ENCODE measurements around the gene PHF1. TPM values are rescaled to one million over a fixed set of nuclear protein-coding genes. Genes with fewer than 3 reads are reported as not detected.

Gene PHF1
- total and polyA plus RNA-seq, 2 of the 13 experiments (the other 11 are each of a cell fraction or from before 2014, with no cell fraction given) = 25.4 to 61.9 TPM

GRCh38 chr6:33425668-33426577 lies 15.1 kb downstream of the PHF1 start (continued):
- TF ChIP-seq, protein P1, sequence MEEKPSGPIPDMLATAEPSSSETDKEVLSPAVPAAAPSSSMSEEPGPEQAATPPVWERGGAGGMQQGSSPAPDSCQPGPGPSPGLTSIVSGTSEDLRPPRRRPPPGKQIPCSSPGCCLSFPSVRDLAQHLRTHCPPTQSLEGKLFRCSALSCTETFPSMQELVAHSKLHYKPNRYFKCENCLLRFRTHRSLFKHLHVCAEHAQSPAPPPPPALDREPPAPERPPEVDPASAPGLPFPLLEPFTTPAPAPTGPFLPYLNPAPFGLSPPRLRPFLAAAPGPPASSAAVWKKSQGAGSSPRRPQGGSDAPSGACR (CRISPR knock-in tag; IDR thresholded peaks at IDR 0.05) = peak; percentile 82; the same call in 1 of the 2 replicates
- TF ChIP-seq POLR2A (IDR thresholded peaks at IDR 0.05; ENCODE audit: insufficient read depth in 1 of 2, low read depth in 2 of 2, low read length in 2 of 2) (peak in 1 of 2 experiments; percentile 81; a peak in 2 of 4 replicates), RAD21 (CRISPR knock-in tag; IDR thresholded peaks at IDR 0.05) (peak; percentile 72), ZBTB2 (CRISPR knock-in tag; IDR thresholded peaks at IDR 0.05; ENCODE audit: low read depth) (peak; percentile 99), RFX1 (IDR thresholded peaks at IDR 0.05) (no peak), HNRNPLL (IDR thresholded peaks at IDR 0.05; ENCODE audit: low read depth, low read length, poor library complexity, severe bottlenecking) (no peak), ZNF501 (CRISPR knock-in tag; IDR thresholded peaks at IDR 0.05) (no peak), STAG1 (CRISPR knock-in tag; IDR thresholded peaks at IDR 0.05) (peak; percentile 62), TBX2 (CRISPR knock-in tag; IDR thresholded peaks at IDR 0.05; ENCODE audit: borderline replicate concordance) (peak; percentile 48; the same call in 1 of the 2 replicates), MYC (CRISPR knock-in tag; IDR thresholded peaks at IDR 0.05; ENCODE audit: borderline replicate concordance) (peak; percentile 95), SOX5 (CRISPR knock-in tag; IDR thresholded peaks at IDR 0.05; ENCODE audit: borderline replicate concordance) (no peak), ZNF7 (CRISPR knock-in tag; IDR thresholded peaks at IDR 0.05) (no peak), MTA3 (CRISPR knock-in tag; IDR thresholded peaks at IDR 0.05) (no peak), FOXA3 (CRISPR knock-in tag; IDR thresholded peaks at IDR 0.05) (peak; percentile 29; the same call in 1 of the 2 replicates), SIX4 (CRISPR knock-in tag; IDR thresholded peaks at IDR 0.05) (no peak), GFI1 (CRISPR knock-in tag; IDR thresholded peaks at IDR 0.05; ENCODE audit: borderline replicate concordance) (no peak), ZNF616 (CRISPR knock-in tag; IDR thresholded peaks at IDR 0.05; ENCODE audit: low read depth) (no peak), ZFP36L2 (CRISPR knock-in tag; IDR thresholded peaks at IDR 0.05) (no peak), FOXO1 (CRISPR knock-in tag; IDR thresholded peaks at IDR 0.05) (peak; percentile 24; the same call in 1 of the 2 replicates), FOXM1 (CRISPR knock-in tag; IDR thresholded peaks at IDR 0.05) (0 out of 2 replicates have a peak, but pooled peaks have one; percentile 41), ERF (CRISPR knock-in tag; IDR thresholded peaks at IDR 0.05) (peak; percentile 40; the same call in 1 of the 2 replicates), ZNF121 (CRISPR knock-in tag; IDR thresholded peaks at IDR 0.05) (0 out of 2 replicates have a peak, but pooled peaks have one; percentile 22), ZNF614 (CRISPR knock-in tag; IDR thresholded peaks at IDR 0.05; ENCODE audit: borderline replicate concordance) (no peak)
- TF ChIP-seq, protein P2, sequence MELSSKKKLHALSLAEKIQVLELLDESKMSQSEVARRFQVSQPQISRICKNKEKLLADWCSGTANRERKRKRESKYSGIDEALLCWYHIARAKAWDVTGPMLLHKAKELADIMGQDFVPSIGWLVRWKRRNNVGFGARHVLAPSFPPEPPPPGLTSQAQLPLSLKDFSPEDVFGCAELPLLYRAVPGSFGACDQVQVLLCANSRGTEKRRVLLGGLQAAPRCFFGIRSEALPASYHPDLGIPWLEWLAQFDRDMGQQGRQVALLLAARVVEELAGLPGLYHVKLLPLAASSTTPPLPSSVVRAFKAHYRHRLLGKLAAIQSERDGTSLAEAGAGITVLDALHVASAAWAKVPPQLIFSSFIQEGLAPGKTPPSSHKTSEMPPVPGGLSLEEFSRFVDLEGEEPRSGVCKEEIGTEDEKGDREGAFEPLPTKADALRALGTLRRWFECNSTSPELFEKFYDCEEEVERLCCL (CRISPR knock-in tag; IDR thresholded peaks at IDR 0.05; ENCODE audit: borderline replicate concordance) = no peak
- TF ChIP-seq, protein P3, sequence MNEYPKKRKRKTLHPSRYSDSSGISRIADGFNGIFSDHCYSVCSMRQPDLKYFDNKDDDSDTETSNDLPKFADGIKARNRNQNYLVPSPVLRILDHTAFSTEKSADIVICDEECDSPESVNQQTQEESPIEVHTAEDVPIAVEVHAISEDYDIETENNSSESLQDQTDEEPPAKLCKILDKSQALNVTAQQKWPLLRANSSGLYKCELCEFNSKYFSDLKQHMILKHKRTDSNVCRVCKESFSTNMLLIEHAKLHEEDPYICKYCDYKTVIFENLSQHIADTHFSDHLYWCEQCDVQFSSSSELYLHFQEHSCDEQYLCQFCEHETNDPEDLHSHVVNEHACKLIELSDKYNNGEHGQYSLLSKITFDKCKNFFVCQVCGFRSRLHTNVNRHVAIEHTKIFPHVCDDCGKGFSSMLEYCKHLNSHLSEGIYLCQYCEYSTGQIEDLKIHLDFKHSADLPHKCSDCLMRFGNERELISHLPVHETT (CRISPR knock-in tag; conservative IDR thresholded peaks at IDR 0.05) = peak; percentile 96; the same call in 1 of the 2 replicates
- TF ChIP-seq, protein P4, sequence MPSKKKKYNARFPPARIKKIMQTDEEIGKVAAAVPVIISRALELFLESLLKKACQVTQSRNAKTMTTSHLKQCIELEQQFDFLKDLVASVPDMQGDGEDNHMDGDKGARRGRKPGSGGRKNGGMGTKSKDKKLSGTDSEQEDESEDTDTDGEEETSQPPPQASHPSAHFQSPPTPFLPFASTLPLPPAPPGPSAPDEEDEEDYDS (CRISPR knock-in tag; IDR thresholded peaks at IDR 0.05) = peak; percentile 28; the same call in 1 of the 2 replicates
